Middle frontal gyrus (tissue), 1 donor: ENCODE results near the gene GOLPH3L.
"Not testable (repeated sequence)": the region's sequence is repeated elsewhere in the genome, so short reads cannot be mapped to it uniquely, and the experiment has no call there.

ENCODE experiments used
- DNase-seq: peaks from one replicate; pipeline ENCODE4 v3.0.0-alpha.2; 2015; ENCODE audit warnings: low spot score; ENCODE audit errors: extremely low spot score

GOLPH3L gene

DNA sequence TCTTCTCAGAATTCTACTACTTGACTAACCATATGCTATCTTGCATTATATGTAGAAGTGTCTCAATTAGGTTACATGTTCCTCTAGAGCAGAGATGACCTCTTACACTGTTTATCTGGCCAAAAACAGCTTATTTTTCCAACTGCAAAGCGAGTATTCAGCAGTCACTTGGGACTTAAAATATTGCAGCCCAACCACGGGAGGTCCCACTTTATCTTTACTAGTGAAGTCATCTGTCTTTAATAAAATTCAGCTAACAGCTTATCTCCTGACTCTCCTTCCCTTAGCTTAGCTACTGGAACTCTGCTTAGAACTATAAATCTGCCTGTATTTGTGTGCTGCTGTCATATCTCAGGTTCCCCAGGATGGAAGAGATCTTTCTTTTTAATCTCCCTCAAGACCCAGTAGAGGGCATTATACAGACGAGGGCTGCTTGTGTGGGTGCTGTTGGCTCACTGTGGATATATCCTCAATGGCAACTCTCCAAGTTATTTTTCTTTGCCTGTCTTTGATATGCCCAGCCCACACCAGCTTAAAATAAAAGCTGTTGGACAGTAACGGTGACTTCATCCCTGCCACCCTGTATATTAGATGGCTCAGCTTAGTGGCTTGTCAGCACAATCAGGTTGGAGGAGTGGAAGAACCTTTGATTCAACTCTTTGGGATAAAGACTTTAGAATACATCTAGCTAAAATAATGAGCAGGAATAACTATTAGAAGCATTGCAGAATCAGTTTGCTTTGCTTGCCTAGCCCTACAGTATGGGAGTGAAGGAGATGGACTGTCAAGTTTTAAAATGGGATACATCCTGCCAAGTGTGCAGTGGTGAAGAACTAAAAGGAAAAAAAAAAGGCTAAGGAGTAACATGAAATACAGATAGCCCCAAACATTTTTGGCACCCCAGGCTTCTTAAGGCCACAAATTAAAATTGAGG, 77.1 kb downstream of the GOLPH3L start:
- DNase-seq: no peak

DNA sequence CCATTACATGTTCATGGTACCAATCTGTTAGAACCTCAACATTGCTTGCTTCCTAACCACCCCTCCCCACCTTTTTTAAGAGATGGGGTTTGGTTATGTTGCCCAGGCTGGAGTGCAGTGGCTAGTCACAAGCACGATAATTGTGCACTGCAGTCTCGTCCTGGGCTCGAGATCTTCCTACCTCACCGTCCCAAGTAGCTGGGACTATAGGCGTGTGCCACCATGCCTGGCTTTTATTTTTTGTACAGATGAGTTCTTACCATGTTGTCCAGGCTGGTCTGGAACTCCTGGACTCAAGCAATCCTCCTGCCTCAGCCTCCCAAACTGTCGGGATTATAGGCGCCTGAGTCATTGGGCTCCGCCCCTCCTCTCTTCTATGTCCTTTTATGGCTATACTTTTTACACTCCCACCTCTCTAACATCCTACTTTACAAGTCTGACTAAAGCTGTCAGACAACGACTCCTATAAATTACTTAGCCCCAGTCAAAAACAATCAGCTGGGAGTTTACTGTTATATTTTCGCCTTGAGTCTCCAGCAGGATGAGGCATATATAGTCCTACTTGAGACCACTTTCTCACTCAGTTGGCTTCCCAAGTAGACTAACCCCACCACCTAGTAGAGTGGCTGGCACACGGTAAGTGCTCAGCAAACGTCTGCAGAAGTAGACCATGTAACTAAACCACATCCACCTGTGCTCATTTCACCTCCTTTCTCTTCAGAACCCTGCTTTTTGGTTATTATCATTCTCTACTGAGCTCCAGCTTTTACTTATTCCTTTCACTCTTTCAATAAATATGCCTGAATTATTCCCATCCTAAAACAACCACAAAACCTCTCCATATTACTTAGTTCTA, 81.4 kb downstream of the GOLPH3L start:
- DNase-seq: no peak

DNA sequence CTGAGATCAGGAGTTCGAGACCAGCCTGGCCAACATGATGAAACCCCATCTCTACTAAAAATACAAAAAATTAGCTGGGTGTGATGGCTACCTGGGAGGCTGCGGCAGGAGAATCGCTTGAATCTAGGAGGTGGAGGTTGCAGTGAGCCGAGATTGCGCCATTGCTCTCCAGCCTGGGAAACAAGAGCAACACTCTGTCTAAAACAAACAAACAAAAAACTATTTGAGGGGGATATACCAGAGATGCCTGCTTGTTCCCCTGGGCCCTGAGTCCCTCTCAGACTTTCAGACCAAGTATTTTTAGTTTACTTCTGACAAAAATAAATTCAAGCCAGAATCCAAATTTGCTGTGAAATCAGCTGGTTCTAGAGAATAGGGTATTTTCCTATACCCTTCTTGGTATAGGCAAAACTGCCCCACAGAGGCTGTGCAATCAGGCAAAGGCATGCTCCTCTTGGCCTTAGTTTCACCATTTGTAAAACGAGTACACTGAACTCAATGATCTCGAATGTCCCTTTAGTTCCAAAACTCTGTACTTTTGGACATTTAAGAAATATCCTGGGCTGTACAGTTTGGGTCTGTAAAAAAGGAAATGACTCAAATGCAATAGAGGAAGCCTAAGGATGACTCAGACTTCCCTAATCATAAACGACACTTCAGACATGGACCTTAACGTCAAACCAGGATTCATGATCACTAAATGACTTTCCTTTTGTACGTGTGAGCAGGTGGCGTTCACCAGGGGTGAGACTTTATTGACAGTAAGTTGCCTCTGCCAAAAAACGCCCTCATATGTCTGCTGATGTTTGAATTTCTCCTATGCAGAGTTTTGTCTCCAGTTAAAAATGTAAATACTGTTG, 83.7 kb downstream of the GOLPH3L start:
- peak; percentile 25 for DNase-seq

DNA sequence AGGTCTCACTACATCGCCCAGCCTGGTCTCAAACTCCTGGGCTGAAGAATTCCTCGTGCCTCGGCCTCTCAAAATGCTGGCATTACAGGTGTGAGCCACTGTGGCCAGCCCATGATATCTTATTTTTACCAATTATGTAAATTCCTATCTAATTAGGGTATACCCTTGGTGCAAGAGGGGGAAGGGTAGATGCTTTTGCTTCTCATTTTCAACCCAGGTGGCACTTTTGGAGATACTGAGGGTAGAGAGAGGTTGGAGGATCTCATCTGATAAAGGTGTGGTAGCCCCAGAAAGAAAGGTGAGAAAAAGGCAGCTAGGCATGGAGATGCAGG, 85.0 kb downstream of the GOLPH3L start:
- DNase-seq: no peak

DNA sequence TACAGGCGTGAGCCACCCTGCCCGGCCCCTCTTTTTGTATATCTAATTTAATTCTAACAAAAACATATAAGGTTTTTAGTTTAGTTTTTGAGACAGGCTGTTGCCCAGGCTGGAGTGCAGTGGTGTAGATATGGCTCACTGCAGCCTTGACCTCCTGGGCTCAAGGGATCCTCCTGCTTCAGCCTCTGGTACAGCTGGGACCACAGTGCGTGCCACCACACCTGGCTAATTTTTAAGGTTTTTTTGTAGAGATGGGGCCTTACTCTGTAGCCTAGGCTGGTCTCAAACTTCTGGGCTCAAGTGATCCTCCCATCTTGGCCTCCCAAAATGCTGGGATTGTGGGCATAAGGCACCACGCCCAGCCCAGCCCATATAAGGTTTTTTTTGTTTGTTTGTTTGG, 86.4 kb downstream of the GOLPH3L start:
- DNase-seq: no peak

DNA sequence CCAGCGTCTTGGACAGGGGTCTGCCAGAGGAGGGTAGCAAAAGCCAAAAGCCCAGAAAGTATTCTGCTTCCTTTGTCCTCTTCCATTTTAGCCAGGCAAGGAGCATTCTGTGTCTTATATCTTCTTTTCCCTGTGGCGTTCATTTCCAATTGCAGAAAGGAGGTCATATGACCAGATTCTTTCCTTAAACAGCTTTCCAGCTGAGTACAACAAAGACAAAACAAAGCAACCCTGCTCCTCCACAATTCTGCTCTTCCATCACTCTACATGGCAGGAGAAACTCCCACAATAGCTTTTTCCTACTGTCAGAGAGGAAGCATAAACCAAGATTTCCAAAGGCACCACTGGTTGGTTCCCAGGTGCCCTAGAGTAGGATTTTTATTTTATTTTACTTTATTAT, 87.2 kb downstream of the GOLPH3L start:
- DNase-seq: no peak

DNA sequence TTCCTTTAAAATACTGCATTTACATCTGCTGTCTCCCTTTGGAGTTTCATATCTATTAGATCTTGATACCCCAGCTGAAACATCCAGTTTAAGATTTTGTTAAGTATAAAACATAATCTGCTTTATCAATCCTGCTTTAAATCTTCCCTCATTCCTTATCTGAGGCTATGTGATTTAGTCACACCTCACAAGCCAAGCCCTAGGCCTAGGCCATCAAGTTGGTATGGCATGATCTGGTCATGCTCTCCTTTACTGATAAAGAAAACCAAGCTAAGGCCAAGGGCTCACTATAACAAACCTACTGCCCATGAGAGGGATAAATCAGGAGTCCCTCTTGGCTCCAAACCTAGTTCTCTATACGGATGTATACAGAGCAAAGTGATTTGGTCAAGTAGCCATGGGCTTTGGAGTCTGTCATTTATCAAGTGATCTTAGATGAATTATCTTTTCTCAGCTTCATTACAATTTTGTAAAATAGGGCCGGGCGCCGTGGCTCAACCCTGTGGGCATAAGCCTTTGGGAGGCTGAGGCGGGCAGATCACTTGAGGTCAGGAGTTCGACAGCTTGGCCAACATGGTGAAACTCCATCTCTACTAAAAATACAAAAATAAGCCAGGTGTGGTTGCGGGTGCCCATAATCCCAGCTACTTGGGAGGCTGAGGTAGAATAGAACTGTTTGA, 90.4 kb downstream of the GOLPH3L start:
- DNase-seq: no peak

DNA sequence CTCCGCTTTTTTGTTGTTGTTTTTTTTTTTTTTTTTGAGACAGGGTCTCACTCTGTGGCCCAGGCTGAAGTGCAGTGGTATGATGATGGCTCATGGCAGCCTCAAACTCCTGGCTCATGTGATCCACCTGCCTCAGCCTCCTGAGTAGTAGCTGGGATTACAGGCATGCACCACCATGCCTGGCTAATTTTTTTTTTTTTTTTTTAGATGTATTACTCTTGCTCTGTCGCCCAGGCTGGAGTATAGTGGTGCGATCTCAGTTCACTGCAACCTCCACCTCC, 91.6 kb downstream of the GOLPH3L start:
- DNase-seq: not testable (repeated sequence)

DNA sequence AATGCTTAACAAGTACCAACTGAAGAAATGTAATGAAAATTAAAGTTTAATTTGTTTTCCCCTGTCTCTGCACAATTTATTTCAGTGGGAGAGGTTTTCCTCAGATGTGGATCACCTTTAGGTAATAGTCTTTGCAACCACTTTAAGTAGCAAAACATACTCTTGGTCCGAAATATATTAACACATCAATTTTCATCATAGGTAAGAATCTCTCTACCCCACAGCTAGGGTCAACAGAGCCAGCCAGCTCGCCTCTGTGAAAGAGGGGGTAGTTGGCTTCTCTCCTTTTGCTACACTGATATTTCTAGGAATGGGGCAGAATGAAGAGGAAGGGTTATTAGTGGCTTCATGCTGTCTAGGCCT, 92.7 kb downstream of the GOLPH3L start:
- DNase-seq: no peak

DNA sequence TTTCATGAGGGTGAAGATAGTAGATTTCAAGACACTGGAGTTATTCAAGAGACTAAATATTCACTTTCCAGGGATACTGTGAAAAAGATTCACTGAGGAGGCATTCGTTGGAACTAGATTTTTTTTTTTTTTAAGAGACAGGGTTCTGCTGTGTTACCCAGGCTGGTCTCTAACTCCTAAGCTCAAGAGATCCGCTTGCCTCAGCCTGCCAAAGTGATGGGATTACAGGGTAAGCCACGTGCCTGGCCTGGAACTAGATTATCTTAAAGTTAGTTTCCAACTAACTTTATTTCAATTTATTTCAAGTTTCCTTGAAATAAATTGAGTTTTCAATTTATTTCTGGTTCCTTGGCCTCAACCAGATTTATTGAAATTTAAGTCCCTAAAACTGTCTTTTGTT, 93.2 kb downstream of the GOLPH3L start:
- no peak for DNase-seq

DNA sequence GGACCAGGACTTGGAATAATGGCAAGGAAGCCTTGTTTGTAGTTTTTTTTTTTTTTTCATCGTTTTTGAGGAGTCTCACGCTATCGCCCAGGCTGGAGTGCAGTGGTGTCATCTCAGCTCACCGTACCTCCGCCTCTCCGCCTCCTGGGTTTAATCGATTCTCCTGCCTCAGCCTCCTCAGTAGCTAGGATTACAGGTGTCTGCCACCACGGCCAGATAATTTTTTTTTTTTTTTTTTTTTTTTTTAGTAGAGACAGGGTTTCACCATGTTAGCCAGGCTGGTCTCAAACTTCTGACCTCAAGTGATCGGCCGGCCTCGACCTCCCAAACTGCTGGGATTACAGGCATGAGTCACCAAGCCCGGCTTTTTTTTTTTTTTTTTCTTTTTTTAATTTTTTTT, 94.6 kb downstream of the GOLPH3L start:
- DNase-seq: not testable (repeated sequence)

DNA sequence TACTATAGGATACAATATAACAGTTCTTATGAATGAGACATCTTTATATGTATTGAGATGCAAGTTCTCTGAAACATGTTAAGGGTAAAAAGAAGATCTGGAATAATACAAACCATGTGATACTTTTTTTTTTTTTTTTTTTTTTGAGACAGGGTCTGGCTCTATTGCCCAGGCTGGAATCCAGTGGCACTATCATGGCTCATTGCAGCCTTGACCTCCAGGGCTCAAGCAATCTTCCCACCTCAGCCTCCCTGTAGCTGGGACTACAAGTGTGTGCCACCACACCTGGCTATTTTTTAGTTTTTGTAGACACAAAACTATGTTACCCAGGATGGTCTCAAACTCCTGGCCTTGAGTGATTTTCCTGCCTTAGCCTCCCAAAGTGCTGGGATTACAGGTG, 95.4 kb downstream of the GOLPH3L start:
- DNase-seq: no peak

DNA sequence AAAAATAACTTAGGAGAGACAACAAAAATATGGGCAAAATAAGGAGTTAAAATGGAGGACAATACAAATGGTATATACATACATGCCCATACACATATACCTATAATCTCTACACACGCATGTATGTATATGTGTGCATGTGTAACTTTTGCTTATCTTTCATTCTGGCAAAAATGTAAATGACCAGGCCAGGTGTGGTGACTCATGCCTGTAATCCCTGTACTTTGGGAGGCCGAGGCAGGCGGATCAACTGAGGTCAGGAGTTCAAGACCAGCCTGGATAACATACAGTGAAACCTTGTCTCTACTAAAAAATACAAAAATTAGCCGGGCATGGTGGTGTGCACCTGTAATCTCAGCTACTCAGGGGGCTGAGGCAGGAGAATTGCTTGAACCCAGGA, 98.6 kb downstream of the GOLPH3L start:
- DNase-seq: not testable (repeated sequence)

DNA sequence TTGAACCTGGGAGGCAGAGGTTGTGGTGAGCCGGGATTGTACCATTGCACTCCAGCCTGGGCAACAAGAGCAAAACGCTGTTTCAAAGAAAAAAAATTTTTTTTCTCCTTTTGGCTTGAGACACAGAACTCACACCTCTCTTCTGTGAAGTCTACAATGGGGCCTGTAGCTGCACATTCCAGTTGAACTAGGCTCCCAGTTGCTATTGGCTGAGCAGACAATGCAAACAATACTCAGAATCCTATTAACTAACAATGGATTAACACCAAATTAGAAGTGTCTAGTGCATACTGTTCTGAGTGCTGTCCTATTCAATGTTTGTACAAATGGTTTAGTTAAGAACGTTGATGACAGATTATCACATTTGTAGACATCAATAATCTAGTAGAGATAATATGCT, 100.0 kb downstream of the GOLPH3L start:
- no peak for DNase-seq
